ELR (cell line): Measurements from ENCODE around the gene MFSD11.
A peak's percentile ranks its signal among the peaks of the same experiment; 100 is the strongest.

Source experiments
- DNase-seq: peaks from one replicate; pipeline ENCODE4 v3.0.0-alpha.2; 2015; ENCODE audit warnings: low read depth

The MFSD11 gene

DNA sequence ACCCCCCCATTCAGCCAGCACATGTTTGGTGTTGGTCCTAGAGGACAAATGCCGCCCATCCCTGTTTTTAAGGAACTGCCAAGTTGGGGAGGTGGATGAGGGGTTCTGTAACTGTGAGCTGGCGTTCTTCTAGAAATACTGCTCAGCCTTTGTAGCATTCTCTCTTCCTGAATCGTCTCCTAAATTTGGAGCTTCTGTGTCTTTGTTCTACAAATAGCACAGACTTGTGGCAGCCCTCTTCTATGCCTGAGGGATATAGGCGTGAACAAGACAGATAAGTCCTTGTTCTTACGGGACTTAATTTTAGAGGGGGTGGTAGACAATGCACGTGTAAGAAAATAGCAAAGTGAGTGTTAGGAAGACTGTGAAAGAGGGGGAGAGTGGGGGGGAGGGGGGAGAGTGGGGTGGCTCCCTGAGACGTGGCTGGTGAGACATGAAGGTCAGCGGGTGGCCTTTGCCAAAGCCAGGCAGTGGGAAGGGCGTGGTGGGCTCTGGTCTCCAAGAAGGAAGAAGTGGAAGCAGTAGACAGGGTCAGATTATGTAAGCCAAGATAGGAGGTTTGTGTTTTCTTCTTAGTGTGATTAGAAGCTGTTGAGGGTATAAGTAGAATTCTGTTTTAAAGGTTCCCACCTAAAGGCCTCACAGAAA is 9.9 kb downstream of the MFSD11 start:
- no peak for DNase-seq

DNA sequence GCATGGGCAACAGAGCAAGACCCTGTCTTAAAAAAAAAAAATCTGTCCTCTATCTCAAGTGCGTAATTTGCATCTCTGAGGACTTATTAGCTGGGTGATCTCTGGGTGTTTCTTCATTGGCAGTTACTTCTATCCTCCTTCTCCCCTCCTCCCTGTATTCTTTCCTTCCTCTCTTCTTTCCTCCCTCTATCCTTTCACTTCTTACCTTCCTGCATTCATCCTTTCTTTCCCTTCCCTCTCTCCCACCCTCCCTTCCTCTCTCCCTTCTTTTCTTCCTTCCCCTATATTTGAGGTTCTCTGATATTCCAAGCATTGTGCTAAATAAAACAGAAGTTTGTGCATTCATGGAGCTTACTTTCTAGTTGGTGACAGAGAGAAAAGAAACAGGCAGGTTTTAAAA is 10.7 kb downstream of the MFSD11 start:
- no peak for DNase-seq

DNA sequence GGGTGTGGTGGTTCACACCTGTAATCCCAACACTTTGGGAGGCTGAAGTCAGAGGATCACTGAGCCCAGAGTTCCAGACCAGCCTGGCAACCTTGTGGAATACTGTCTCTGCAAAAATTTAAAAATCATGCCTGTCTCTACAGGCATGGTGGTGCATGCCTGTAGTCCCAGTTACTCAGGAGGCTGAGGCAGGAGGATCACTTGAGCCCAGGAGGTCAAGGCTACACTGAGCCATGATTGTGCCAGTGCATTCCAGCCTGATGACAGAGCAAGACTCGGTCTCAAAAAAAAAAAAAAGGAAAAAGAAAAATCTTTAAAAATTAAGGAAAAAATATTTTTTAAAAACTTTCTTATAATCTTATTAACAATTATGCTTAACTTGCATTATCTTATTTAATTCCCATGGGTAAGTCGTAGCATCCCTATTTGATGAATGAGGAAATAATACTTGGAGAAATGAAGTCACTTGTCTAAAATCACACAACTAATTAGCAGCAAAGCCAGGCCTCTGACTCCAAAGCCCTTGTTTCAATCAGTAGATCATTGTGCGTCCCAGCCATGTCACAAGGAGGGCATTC is 13.6 kb downstream of the MFSD11 start:
- peak; percentile 16 for DNase-seq

DNA sequence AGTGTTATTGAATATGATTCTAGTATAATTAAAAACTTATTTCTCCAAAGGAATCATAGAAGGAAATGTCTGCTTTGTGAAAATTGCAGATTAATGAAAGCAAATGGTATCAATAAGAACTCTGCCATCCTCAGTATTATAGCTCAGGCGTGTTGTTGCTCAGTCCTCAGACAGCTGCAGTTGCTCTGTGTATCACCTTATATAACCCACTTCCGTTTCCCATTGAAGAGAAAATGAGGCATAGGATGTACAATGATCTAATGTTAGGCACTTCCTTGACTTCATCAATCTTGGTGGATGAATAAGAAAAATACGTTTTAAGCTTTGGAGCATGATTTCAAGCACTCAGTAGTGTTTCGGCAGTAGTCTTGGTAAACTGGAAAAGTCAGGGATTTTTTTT is 14.1 kb downstream of the MFSD11 start:
- DNase-seq: peak; percentile 50

DNA sequence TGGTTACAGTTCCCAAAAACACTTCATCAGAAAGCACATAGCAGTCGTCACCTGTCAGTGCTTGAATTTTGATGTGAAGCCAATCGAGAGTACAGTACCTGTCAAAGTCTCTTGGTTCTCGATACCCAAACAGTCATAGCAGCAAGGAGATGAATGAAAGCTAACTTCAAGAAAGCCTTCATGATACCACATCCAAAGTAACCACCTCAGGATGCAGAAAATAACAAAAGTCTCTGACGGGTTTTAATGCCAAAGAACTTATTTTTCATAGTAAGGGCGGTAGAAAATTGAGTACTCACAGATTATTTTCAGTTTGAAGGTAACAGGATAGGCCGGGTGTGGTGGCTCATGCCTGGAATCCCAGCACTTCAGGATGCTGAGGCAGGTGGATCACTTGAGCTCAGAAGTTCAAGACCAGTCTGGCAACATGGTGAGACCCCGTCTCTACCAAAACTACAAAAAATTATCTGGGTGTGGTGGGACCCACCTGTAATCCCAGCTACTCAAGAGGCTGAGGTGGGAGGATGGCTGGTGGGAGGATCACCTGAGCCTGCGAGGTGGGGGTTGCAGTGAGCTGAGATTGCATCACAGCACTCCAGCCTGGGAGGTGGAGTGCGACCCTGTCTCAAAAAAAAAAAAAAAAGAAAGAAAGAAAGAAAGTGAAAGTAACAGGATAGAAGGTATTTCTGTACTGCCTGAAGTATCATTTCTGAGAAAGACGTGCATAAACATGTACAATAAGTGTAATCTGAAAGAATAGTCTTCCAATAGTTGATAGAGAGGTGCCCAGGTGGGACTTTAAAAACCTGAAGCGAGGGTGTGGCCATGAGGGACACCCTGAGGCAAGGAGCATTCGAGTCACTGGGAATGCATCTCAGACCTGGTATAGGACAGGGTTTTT is 15.4 kb downstream of the MFSD11 start:
- DNase-seq: no peak

DNA sequence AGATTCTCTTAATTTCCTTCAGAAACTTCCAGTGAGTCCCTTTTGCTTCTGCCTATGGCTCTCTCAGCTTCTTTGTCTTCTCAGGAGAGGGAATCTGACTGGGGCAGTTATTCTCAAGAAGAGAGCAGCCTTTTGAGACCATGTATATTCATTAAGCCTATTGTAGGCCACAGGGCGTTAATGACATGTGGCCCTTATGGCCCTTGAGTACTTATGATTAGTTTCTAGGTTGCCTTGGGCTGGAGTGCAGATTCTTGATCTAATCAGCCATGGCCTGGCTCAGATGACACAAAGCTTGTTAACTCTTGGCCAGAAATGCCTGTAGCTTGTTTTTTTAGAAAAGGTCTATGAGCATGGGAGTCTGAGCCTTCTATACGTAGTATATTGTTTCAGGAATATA is 17.4 kb downstream of the MFSD11 start:
- no peak for DNase-seq

DNA sequence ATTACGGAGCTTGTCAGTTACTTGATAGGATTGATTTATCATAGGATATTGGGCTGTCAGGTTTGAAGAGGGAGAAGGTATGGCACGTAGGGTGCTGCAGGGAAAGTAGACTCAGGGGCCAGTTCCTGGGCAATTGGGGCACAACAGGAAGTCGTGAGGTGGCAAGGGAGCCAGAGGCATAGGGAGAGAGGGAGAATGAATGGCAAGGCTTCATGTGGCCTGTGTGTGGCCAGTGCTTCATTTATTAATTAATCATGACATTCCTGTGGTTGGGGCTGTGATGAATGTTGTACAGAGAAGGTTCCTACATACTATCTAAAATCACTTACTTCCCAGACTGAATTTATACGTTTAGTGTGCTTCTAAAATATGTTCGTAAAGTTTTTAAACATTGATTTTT is 19.3 kb downstream of the MFSD11 start:
- DNase-seq: peak; percentile 27

DNA sequence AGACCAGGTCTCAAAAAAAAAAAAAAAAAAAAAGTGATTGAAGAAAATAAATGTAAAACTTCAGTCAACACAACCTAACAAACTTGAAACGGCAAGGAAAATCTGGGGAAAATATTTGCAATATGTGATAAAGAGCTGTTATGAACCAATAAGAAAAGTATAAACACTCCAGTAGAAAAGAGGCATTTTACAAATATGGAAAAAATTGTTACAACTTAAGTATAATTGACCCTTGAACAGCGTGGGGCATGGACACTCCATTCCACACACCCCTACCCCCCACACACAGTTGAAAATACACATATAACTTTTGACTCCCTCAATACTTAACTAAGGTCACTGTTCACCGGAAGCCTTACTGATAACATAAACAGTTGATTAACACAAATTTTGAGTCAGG is 20.7 kb downstream of the MFSD11 start:
- DNase-seq: no peak

DNA sequence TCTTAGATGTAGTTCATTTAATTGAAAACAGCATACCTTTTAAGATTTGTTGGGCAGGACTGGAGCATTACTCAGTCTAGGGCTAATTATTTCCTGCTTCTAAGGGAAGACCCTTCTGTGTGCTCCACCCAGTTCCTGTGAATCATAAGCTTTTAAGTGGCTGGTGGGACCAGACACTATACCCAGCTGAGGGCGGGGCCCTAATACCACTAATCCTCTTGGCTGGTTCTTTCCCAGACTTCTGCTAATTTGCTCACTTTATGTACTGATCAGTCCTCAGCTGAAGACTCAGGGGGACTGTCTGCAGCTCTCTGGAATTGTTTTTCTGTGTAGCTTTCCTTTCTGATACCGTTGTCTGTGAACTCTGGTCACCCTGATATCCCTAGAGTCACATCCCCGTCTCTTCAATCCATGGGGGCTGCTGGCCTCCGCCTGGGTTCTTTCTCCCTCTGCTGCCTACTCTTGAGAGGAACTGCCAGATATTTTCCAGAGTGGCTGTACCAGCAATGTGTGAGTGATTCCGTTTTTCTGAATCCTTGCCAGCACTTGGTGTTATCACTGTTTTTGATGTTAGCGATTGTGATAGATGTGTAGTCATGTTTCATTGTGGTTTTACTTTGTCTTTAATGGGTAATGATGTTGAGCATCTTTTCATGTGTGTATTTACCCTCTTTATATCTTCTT is 35.1 kb downstream of the MFSD11 start:
- DNase-seq: peak; percentile 93

DNA sequence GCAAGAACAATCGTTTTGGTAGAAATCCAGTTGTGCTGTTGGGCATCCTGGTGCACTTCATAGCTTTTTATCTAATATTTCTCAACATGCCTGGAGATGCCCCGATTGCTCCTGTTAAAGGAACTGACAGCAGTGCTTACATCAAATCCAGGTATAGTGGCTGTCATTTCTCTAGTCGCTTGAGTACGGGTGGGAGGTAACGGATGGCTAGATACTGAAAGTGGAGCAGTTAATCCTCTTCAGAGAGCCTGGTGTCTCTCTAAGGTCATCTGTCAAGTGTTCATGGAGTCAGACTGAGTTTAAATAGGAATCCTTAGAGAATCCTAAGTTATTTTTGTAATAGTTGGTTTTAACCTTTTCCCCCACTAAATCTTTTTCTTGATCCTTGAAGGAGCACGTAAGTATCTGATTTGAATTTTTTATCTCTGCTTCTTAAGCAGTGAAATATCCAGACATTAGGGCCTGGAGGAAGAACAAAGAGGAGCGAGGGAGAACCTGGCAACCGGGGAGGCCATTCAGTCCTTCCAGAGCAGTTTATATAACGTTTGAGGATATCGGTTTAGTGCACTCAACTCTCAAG is 37.2 kb downstream of the MFSD11 start:
- no peak for DNase-seq

DNA sequence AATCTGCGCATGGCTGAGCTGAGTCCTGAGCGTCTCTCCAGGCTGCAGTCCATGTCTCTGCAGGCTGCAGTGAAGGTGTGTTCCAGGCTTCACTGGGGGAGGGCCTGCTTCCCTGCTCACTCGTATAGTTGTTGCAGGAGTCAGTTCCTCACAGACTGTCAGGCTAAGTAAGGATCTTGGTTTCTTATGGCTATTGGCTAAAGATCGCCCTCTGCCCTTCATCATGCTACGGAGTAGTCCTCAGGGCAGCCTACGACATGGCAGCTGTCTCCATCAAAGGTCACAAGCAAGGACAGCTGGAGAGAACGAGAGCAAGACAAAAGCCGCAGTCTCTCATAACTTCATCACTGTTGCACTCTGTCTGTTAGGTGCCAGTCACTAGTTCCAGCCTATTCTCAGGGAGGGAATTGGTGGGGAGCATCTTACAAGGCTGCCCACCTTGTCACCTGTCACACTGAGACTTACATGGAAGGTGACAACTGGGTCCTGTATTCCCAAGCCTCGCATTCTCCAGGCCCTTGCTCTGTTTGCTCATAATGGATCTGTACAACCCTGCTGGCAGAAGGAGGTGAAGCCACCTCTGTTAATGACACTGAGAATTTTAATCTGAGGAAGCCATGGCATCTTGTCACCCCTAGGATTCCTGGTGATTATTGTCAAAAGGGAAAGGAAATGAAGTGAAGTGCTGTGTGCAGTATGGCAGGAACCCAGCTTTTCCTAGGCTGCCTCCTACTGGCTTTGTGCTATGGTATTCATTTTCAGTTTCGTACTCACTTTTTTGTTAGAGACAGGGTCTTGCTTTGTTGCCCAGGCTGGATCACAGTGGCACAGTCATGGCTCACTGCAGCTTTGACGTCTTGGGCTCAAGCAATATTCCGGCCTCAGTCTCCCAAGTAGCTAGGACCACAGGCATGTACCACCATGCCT is 43.4 kb downstream of the MFSD11 start:
- DNase-seq: peak; percentile 18

DNA sequence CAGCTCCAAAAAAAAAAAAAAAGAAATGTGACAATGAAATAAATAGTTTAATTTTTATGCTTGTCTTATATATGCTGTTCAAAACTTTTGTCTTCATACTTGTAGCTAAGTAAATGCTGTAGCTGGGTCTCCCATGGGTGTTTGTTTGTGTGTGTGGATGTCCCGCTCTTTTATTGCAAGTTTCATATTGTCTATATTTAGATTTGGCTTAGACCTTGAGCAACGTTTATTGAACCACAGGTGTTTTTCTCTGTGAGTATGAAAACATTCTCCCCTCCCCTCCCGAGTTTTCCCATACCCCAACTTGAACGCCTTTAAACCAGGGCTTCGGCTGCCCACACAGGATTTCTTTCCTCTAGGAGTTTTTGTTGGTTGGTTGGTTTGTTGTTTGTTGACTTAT is 45.2 kb downstream of the MFSD11 start:
- no peak for DNase-seq

DNA sequence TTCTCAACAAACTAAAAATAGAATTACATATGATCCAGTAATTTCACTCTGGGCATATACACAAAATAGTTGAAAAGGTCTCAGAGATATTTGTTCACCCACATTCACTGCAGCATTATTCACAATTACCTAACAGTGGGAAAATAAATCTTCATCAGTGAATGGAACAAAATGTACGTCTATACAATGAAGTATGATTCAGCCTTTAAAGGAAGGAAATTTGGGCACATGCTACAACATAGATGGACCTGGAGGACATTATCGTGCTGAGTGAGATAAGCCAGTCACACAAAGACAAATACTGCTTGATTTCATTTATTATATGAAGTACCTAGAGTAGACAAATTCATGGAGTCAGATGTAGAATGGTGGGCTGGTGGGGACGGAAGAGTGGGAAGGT is 47.0 kb downstream of the MFSD11 start:
- no peak for DNase-seq

DNA sequence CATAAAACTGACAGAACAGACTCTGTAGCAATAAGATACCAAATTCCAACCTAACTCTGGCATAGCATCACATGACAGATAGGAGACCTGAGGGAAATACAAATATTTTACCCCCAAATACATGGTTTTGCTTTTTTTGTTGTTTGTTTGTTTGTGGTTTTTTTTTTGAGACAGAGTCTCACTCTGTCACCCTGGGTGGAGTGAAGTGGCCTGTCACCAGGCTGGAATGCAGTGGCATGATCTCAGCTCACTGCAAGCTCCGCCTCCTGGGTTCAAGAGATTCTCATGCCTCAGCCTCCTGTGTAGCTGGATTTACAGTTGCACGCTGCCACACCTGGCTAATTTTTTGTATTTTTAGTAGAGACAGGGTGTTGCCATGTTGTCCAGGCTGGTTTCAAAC is 49.9 kb downstream of the MFSD11 start:
- DNase-seq: peak; percentile 23

DNA sequence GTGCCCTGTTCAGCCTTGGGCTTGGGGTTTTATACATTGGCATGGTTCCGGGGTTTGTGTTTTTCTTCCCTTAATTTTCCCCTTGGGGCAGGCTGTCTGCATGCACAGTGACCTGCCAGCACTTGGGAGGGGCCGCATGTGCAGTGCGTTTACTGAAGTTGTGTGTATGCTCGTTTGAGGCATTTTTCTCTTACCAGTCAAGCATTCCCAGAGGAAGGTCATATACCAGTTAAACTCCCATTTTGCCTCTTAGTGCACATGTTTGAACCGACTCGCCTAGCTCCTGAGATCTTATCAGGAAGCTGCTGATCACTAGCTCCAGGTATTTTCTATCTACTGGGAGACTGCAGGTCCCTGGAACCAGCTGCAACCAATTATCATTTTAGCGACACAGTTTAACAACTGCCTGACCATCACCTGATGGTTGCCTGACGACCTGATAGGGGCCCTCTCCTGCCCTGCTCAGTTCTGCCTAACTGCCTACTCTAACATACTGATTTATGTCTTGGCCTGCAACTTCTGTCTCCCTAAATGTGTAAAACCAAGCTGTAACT is 51.4 kb downstream of the MFSD11 start:
- DNase-seq: no peak

DNA sequence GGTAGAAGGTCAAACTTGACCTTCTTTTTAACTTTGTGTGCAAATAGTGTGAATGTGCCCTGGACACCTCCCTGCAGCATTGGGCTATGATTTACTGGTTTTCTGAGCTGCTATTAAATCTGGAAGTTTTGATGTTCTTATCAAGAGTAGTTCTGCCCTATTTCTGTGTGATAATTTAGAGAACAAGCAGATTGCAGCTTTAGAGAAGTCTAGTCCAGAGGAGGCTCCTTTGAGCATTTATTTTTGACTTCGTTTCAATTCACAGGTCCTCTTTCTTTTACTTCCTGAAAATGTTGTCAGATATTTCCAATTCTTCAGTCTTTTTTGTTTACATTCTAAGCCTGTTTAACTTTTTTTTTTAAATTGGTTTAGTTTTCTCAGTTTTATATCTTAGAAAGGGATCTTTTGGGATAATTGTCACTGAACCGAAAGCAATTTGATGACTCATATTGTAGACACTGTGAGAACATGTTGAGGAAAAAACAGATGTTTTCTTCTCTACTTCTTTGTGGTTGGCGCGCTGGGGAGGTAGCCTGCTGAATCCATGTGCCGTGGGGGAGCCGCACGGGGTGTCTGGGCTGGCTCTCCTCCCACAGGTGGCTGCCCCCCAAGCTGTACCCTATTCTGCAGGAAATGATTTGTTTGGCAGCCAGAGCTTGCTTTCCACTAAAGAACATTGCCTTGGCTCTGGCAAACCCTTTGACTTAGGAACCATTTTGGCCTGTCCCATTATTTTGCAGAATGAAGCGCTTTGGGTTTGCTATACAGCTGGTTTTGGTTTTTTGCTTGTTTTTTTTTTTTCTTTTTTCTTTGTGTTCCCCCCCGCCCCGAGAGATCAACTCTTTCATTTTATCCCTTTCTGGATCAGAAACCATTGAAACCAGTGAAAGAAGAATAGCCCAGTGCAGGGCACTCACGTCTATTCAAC is 53.4 kb downstream of the MFSD11 start:
- peak; percentile 87 for DNase-seq

DNA sequence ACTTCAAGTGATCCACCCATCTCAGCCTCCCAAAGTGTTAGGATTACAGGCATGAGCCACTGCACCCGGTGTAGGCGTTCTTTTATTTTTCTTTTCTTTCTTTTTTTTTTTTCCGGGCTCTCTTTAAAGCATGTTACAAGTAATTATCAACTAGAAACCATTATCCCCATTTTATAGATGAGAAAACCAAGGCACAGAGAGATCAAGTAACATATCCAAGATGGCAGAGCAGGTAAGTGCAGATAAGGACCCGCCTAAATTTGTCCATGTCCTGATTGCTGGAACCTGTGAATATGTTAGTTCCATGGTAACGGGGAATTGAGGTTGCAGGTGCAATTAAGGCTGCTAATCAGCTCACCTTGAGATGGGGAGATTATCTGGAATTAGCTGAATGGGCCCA is 54.4 kb downstream of the MFSD11 start:
- DNase-seq: no peak

DNA sequence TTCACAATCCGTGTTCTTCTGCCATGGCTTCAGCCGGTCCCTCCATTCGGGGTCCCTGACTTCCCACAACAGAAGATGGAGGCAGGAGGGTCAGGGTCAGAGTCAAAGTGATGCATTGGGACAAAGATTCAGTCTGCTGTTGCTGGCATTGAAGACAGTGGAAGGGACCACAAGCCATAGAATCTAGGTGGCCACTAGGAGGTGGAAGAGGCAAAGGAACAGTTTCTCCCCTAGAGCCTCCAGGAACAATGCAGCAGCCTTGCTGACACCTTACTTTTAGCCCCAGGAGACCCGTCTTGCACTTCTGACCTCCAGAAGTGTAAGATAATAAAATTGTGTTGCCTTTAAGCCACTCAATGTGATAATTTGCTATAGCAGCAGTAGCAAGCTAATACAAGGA is 55.9 kb downstream of the MFSD11 start:
- DNase-seq: peak; percentile 73

DNA sequence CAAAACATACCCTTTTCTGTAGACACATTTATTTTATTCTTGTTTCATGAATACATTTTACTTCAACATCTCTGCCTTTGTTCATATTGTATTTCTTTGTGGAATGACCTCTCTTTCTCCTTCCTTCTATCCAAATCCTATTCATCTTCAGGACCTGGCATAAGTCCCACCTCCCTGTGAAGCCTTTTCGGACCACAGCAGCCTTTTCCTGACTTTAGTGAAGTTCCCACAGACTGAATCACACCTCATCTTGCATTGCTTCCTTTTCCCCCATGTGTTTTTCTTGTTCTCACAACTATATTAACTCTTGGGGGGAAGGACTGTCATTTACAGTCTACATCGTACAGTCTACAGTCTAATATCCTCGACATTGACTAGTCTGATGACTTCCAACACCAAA is 58.2 kb downstream of the MFSD11 start:
- no peak for DNase-seq
